Hematopoietic multipotent progenitor cell treated with erythropoietin and hydrocortisone succinate and interleukin-3 and kit ligand, for 4 days (in vitro differentiated cells): ENCODE measurements around the gene MUS81.

Experiments
- DNase-seq: peaks from one replicate; pipeline ENCODE4 v3.0.0-alpha.2; 2015

Gene MUS81

GRCh38 chr11:65892661-65893317, 32.6 kb downstream of the MUS81 start:
- DNase-seq: no peak

GRCh38 chr11:65894034-65894591, 33.9 kb downstream of the MUS81 start:
- DNase-seq: peak; percentile 69

GRCh38 chr11:65895482-65895981, 35.3 kb downstream of the MUS81 start:
- no peak for DNase-seq

GRCh38 chr11:65896034-65896999, 36.1 kb downstream of the MUS81 start:
- DNase-seq: no peak

GRCh38 chr11:65897020-65897471, 36.8 kb downstream of the MUS81 start:
- DNase-seq: no peak

- no peak for DNase-seq
Measured at GRCh38 chr11:65898656-65899355, 38.6 kb downstream of the MUS81 start.

GRCh38 chr11:65899356-65900124, 39.3 kb downstream of the MUS81 start:
- peak; percentile 88 for DNase-seq

GRCh38 chr11:65900125-65900898, 40.1 kb downstream of the MUS81 start, which contains the start of gene FOSL1:
Gene FOSL1 (minus strand): TSS chr11:65900388. CDS start chr11:65900339, 49 bp downstream.
- DNase-seq: peak; percentile 95

- no peak for DNase-seq
Measured at GRCh38 chr11:65900899-65901180, 40.6 kb downstream of the MUS81 start.

- DNase-seq: no peak
Measured at GRCh38 chr11:65903068-65903481, 42.8 kb downstream of the MUS81 start.

- DNase-seq: no peak
Measured at GRCh38 chr11:65903715-65904114, 43.5 kb downstream of the MUS81 start.

- peak; percentile 89 for DNase-seq
Measured at GRCh38 chr11:65906602-65907001, 46.4 kb downstream of the MUS81 start.

- DNase-seq: no peak
Measured at GRCh38 chr11:65907878-65908277, 47.6 kb downstream of the MUS81 start.

GRCh38 chr11:65911682-65912568, 51.7 kb downstream of the MUS81 start:
- DNase-seq: peak; percentile 61

- no peak for DNase-seq
Measured at GRCh38 chr11:65912845-65913244, 52.6 kb downstream of the MUS81 start.

GRCh38 chr11:65915101-65915820, 55.0 kb downstream of the MUS81 start:
- DNase-seq: no peak

- peak; percentile 73 for DNase-seq
Measured at GRCh38 chr11:65915821-65916251, 55.6 kb downstream of the MUS81 start.
